Measurements from ENCODE around the gene RSL1D1. TPM values are rescaled to one million over a fixed set of nuclear protein-coding genes. Genes with fewer than 3 reads are reported as not detected.

Gene RSL1D1
- total RNA-seq, result 100 to 1,000 TPM; 464 to 500 (median 484) TPM

GRCh38 chr16:11851294-11852091 lies at the start of gene RSL1D1:
TSS of gene RSL1D1 (minus strand) at chr16:11851542. CDS start at chr16:11851512, 30 bp downstream.
- H3K4me1 Mint-ChIP-seq (ENCODE audit: low read depth), result peaks cover 49% of the 10 kb centered on the region
- H3K27me3 Mint-ChIP-seq (ENCODE audit: low read depth), result no peaks in the 10 kb centered on the region
- peak within 1 kb of the TSS; percentile 90 for H3K4me3 Mint-ChIP-seq

DNA sequence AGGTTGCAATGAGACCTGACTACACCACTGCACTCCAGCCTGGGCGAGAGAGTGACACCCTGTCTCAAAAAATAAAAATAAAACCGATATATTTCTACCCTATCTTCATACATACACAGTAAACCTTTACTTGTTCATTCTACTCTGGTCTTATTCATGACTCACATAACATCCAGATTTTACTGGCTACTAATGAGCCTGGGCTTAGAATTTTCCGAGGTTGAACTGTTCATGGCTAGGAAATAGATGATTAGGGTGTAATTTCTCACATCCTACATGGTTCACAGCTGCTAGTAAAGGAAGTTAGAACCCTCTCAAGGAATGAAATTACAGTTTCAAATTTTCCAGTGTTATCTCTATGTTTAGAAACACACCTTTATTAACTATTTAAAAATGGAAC lies 49.7 kb upstream of the RSL1D1 start:
- no peak overlapping the region for H3K4me3 Mint-ChIP-seq
- H3K4me1 Mint-ChIP-seq (ENCODE audit: low read depth), result peaks cover 68% of the 10 kb centered on the region
- peak; percentile 58 to 75 for ATAC-seq
- H3K27me3 Mint-ChIP-seq (ENCODE audit: low read depth), result no peaks in the 10 kb centered on the region
- peaks cover 15% of the 10 kb centered on the region for H3K36me3 Mint-ChIP-seq (ENCODE audit: insufficient read depth)
- no peaks in the 10 kb centered on the region for H3K9me3 Mint-ChIP-seq
- DNase-seq, result no peak

More at GRCh38 chr16:11851294-11852091, at the start of gene RSL1D1:
- H3K9me3 Mint-ChIP-seq, result no peaks in the 10 kb centered on the region
- DNase-seq, result peak; percentile 92
- H3K36me3 Mint-ChIP-seq (ENCODE audit: insufficient read depth), result peaks cover 34% of the 10 kb centered on the region
- ATAC-seq, result peak; percentile 89 to 90

DNA sequence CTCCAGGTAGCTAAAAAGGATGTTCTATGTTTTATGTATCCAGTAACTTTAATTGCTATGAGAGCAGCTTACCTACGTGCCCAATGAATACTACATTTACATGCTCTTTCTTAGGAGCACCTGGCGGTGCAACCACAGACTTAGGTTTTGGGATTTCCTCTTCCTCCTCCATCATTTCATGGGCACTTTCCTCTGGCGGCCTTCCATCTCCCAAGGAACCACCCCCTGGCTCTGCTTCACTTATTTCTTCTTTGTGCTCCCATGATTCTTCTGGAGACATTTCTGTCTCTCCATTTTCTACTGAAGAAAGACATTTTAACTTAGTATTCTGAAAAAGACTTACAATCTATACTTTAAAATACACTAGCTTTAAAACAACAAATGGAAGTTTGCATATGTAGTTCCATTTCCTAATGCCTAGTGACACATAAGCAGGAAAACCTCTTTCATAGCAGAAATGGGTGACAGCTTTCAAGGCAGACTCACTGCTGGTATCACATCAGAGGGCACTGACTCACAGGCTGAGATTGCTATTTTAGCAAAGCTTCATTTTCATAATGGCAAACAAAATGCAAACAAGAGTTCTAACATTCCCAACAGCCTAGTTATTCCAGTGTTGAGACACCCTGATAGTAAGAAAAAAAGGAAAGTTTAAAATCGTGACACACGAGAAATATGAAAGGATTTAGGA lies 45.3 kb upstream of the RSL1D1 start:
- Mint-ChIP-seq H3K36me3 (ENCODE audit: insufficient read depth) (peaks cover 16% of the 10 kb centered on the region), H3K4me3 (no peak overlapping the region)
- no peak for DNase-seq

DNA sequence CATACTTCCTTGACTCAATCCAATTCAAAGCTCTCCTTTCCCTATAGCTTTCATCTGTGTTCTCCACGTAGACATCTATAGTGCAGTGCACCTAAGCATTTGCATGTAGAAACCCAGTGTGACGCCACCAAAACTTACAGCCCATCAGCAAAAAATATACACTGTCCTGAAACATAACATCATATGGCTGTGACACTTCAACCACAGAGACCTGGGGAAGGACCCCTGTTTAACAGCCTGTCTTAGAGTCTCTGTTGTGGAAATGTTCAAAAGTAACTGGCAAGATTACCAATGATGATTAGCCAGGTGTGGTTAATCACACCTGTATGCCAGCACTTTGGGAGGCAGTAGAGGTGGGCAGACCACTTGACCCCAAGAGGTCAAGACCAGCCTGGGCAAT lies 42.2 kb upstream of the RSL1D1 start:
- ATAC-seq (no peak), DNase-seq (no peak)
- Mint-ChIP-seq H3K36me3 (ENCODE audit: insufficient read depth) (peaks cover 19% of the 10 kb centered on the region), H3K27me3 (ENCODE audit: low read depth) (no peaks in the 10 kb centered on the region), H3K4me1 (ENCODE audit: low read depth) (peaks cover 19% of the 10 kb centered on the region), H3K4me3 (no peak overlapping the region), H3K9me3 (no peaks in the 10 kb centered on the region)

More for the DNA sequence above, 45.3 kb upstream of the RSL1D1 start:
- H3K9me3 Mint-ChIP-seq, result no peaks in the 10 kb centered on the region
- no peaks in the 10 kb centered on the region for H3K27me3 Mint-ChIP-seq (ENCODE audit: low read depth)
- H3K4me1 Mint-ChIP-seq (ENCODE audit: low read depth), result peaks cover 44% of the 10 kb centered on the region
- ATAC-seq, result peak; percentile 59 to 60

DNA sequence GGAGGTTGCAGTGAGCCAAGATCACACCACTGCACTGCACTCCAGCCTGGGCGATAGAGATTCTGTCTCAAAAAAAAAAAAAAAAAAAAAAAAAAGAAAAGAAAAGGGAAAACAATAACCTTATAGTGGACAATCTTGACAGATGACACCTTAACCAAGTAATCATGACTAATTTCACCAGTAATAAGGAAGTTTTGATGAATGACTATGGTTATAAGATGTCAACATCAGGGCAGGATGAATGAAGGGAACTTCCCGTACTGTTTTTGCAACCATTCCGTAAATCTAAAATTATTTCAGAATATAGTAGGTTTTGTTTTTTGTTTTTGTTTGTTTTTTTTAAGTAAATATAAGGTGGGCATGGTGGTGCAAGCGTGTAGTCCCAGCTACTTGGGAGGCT lies 41.4 kb upstream of the RSL1D1 start:
- Mint-ChIP-seq H3K4me3 (no peak overlapping the region), H3K9me3 (no peaks in the 10 kb centered on the region), H3K36me3 (ENCODE audit: insufficient read depth) (peaks cover 16% of the 10 kb centered on the region), H3K27me3 (ENCODE audit: low read depth) (no peaks in the 10 kb centered on the region), H3K4me1 (ENCODE audit: low read depth) (peaks cover 14% of the 10 kb centered on the region)
- ATAC-seq (no peak), DNase-seq (no peak)

GRCh38 chr16:11890231-11890965 lies 39.1 kb upstream of the RSL1D1 start:
- H3K36me3 Mint-ChIP-seq (ENCODE audit: insufficient read depth), result peaks cover 25% of the 10 kb centered on the region
- peaks cover 2% of the 10 kb centered on the region for H3K4me1 Mint-ChIP-seq (ENCODE audit: low read depth)
- H3K4me3 Mint-ChIP-seq, result no peak overlapping the region
- H3K27me3 Mint-ChIP-seq (ENCODE audit: low read depth), result no peaks in the 10 kb centered on the region
- DNase-seq (no peak), ATAC-seq (no peak)
- H3K9me3 Mint-ChIP-seq, result no peaks in the 10 kb centered on the region

DNA sequence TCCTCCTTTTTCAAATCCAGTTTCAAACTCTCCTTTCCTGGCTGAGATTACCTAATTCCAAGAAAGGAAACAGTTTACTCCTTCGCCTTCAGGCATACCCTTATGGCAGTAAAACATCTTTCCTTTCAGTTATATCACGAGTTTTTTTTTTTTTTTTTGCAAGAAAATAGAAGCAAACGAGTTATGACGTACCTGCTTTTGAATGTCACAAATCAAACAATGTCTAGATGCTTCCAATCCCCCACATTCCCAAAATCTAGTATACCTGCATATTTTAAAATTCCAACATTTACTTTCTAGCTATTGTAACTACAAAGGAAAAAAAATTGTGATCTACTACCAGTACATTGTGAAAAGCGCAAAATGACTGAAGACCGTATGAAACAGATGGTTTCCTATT lies 35.5 kb upstream of the RSL1D1 start:
- no peaks in the 10 kb centered on the region for H3K9me3 Mint-ChIP-seq
- no peak overlapping the region for H3K4me3 Mint-ChIP-seq
- ATAC-seq, result no peak
- H3K4me1 Mint-ChIP-seq (ENCODE audit: low read depth), result no peaks in the 10 kb centered on the region
- H3K27me3 Mint-ChIP-seq (ENCODE audit: low read depth), result no peaks in the 10 kb centered on the region
- DNase-seq, result no peak
- H3K36me3 Mint-ChIP-seq (ENCODE audit: insufficient read depth), result peaks cover 26% of the 10 kb centered on the region

- ATAC-seq (no peak), DNase-seq (no peak)
- Mint-ChIP-seq H3K4me1 (ENCODE audit: low read depth) (no peaks in the 10 kb centered on the region), H3K36me3 (ENCODE audit: insufficient read depth) (peaks cover 31% of the 10 kb centered on the region), H3K27me3 (ENCODE audit: low read depth) (no peaks in the 10 kb centered on the region), H3K4me3 (no peak overlapping the region), H3K9me3 (no peaks in the 10 kb centered on the region)
Observed at GRCh38 chr16:11884035-11884434, 32.7 kb upstream of the RSL1D1 start.

- no peak for ATAC-seq
- Mint-ChIP-seq H3K4me3 (no peak overlapping the region), H3K9me3 (no peaks in the 10 kb centered on the region), H3K27me3 (ENCODE audit: low read depth) (no peaks in the 10 kb centered on the region), H3K36me3 (ENCODE audit: insufficient read depth) (peaks cover 21% of the 10 kb centered on the region), H3K4me1 (ENCODE audit: low read depth) (no peaks in the 10 kb centered on the region)
- no peak for DNase-seq
Observed at GRCh38 chr16:11880007-11880406, 28.7 kb upstream of the RSL1D1 start.

DNA sequence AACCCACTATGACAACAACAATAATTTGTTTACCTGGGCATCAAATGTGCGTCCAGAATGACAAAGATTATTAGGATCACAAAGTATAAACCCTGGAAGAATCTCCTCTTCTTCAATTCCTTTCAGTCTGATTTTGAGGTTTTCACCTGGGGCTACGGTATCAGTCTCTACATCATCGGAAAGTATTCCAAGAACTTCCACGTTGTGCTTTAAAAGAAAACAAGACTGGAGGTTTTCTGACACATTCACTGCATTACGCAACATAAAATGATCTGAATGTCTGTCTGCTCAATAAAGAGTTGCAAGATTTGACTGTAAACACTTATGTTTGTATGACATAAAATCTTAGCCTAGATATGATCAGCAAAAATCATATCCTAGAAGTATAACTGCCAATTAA lies 26.0 kb upstream of the RSL1D1 start:
- no peaks in the 10 kb centered on the region for H3K9me3 Mint-ChIP-seq
- H3K27me3 Mint-ChIP-seq (ENCODE audit: low read depth), result no peaks in the 10 kb centered on the region
- H3K4me1 Mint-ChIP-seq (ENCODE audit: low read depth), result no peaks in the 10 kb centered on the region
- ATAC-seq, result no peak
- DNase-seq, result no peak
- H3K36me3 Mint-ChIP-seq (ENCODE audit: insufficient read depth), result peaks cover 19% of the 10 kb centered on the region
- no peak overlapping the region for H3K4me3 Mint-ChIP-seq

DNA sequence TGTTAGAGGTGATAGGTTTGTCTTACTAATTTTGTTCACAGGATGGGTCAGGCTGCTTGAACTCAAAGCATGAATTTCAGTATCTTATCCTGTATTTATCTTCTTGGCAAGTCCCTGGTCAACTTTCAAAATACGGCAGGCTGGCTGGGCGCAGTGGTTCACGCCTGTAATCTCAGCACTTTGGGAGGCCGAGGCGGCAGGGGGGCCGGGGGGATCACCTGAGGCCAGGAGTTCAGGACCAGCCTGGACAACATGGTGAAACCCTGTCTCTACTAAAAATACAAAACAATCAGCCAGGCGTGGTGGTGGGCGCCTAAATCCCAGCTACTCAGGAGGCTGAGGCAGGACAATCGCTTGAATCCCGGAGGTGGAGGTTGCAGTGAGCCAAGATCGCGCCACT lies 25.0 kb upstream of the RSL1D1 start:
- ATAC-seq (no peak), DNase-seq (no peak)
- Mint-ChIP-seq H3K4me1 (ENCODE audit: low read depth) (no peaks in the 10 kb centered on the region), H3K4me3 (no peak overlapping the region), H3K27me3 (ENCODE audit: low read depth) (no peaks in the 10 kb centered on the region), H3K9me3 (no peaks in the 10 kb centered on the region), H3K36me3 (ENCODE audit: insufficient read depth) (peaks cover 18% of the 10 kb centered on the region)

DNA sequence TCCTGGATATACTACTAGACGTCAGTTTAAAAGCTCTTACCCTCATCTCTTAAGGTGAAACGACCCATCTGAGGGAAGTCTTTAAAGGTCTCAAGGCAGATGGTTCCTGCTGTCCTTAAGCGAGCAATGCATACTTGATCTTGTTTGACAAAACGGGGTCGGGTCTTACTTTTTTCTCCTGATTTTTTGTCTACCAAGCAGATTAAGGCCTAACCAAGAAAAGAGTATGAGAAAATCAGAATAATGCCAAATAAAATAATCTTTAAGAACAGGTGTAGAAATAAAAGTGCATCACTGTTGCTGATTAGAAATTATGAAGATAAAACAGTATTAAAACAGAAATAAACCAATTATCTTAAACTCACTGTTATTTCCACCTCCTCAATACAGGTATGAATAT lies 24.4 kb upstream of the RSL1D1 start:
- H3K4me1 Mint-ChIP-seq (ENCODE audit: low read depth), result no peaks in the 10 kb centered on the region
- no peaks in the 10 kb centered on the region for H3K27me3 Mint-ChIP-seq (ENCODE audit: low read depth)
- DNase-seq, result no peak
- no peaks in the 10 kb centered on the region for H3K9me3 Mint-ChIP-seq
- ATAC-seq, result no peak
- peaks cover 17% of the 10 kb centered on the region for H3K36me3 Mint-ChIP-seq (ENCODE audit: insufficient read depth)
- H3K4me3 Mint-ChIP-seq, result no peak overlapping the region

DNA sequence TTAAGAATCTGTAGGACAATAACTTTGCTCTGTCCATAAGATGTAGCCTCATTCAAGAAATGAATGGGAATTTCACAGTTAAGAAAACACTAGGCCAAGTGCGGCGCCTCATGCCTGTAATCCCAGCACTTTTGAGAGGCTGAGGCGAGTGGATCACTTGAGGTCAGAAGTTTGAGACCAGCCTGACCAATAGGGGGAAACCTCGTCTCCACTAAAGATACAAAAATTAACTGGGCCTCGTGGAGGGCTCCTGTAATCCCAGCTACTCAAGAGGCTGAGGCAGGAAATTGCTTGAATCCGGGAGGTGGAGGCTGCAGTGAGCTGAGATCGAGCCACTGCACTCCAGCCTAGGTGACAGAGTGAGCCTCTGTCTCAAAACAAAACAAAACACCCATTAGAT lies 19.9 kb upstream of the RSL1D1 start:
- no peak for DNase-seq
- no peak overlapping the region for H3K4me3 Mint-ChIP-seq

DNA sequence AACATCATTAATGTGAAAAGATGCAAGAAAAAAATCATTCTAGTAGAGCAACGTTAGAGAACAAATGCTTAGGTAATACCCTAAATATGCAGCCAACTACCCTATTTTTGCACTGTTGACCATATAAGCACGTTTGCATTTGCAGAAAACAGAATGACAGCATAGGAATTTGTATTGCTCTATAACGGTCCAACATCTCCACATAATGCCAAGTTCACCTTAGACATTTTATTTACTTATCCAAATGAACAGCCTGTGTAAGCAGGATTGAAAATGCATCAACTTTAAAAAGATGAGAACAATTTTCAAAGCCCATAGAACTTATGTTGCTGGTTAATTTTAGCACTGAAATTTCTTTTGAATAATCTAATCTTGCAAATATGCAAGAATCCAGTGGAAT lies 19.1 kb upstream of the RSL1D1 start:
- peaks cover 9% of the 10 kb centered on the region for H3K36me3 Mint-ChIP-seq (ENCODE audit: insufficient read depth)
- no peaks in the 10 kb centered on the region for H3K27me3 Mint-ChIP-seq (ENCODE audit: low read depth)
- H3K4me3 Mint-ChIP-seq, result no peak overlapping the region
- H3K9me3 Mint-ChIP-seq, result no peaks in the 10 kb centered on the region
- no peak for ATAC-seq
- peaks cover 8% of the 10 kb centered on the region for H3K4me1 Mint-ChIP-seq (ENCODE audit: low read depth)
- DNase-seq, result no peak

More for the DNA sequence above, 19.9 kb upstream of the RSL1D1 start:
- Mint-ChIP-seq H3K4me1 (ENCODE audit: low read depth) (peaks cover 3% of the 10 kb centered on the region), H3K9me3 (no peaks in the 10 kb centered on the region), H3K27me3 (ENCODE audit: low read depth) (no peaks in the 10 kb centered on the region), H3K36me3 (ENCODE audit: insufficient read depth) (peaks cover 11% of the 10 kb centered on the region)
- ATAC-seq, result no peak

All from activated T-cell treated with anti-CD3 and anti-CD28 coated beads, Interleukin-2, amount 50 U/mL, for 4 hours (primary cell).